ENCODE data around the gene TSN. TPM values are rescaled to one million over a fixed set of nuclear protein-coding genes. Genes with fewer than 3 reads are reported as not detected.

Gene TSN
- polyA plus RNA-seq, 1 donor from 2014 or later: 171 TPM

DNA sequence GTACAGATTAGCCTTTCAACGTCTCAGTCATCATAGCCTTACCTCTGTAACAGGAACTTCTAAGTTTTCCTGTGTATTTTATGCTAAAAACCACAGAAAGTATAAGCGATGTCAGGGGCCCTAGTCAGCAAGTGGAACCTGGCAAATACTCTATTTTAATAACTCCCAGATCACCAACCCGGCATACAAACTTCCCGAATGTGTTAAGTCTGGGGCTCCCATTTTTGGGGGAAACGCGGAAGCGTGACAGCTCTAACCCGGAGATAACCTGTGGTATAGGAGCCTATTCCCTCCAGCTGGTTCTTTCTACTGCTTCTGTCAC, 19.4 kb upstream of the TSN start:
- no peaks in the 10 kb centered on the region for H3K27me3 ChIP-seq (ENCODE audit: insufficient read depth, low read depth, low read length)

DNA sequence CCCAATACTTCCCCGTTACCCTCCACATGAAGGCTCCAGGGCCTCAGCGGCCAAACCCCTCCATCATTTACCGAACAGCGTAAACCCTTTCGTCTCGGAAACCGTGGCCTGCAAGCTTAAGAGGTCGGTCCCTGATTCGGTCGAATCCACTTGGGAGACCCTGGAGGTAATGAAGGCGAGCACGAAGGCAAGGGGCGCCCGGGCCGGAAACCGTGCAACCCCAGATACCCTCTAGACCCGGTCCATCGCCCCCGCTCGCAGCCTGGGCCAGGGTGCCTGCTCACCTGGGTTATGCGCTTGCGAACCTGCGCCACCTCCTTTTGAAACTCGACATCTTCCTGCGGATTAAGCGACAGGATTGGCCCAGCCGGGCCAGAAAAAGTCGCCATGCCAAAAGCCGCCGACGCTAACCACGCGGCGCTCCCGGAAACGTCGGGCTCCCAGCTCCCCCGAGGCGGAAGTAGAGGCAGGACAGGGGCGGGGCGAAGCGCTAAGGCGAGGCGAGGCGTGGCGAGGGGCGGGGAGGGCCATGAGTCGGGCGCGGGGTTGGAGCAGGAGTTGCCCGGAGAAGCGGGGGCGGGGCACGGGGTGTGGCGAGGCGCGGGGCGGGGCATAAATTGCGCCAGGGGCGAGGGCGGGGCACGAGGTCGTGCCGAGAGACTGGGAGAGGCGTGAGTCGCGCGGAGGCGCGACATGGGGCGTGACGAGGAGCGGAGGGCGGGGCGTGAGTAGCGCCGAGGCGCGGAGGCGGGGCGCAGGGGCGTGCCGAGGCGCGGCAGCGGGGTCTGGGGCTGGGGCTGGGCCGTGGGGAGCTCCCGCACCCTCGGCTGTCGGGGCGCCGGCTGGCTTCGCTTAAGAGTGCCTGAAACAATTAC, 18.8 kb upstream of the TSN start, which contains the start of gene NIFK:
Gene NIFK (minus strand): TSS at position 414 of the 875 bp plus-strand sequence. CDS start 25 bp downstream, at position 389.
- no peaks in the 10 kb centered on the region for H4K20me1 ChIP-seq (ENCODE audit: insufficient read depth)
- H3K9me3 ChIP-seq (ENCODE audit: low read length): no peaks in the 10 kb centered on the region
- H3K9me2 ChIP-seq (ENCODE audit: insufficient read depth, low read length): no peaks in the 10 kb centered on the region
- peak within 1 kb of the TSS; percentile 63 for H2AFZ ChIP-seq (ENCODE audit: low read depth, low read length)
- H3K27me3 ChIP-seq (ENCODE audit: insufficient read depth, low read depth, low read length): no peaks in the 10 kb centered on the region
- H3K27ac ChIP-seq (ENCODE audit: low read length): peak within 1 kb of the TSS; percentile 59
- peak within 1 kb of the TSS; percentile 99 for H3K4me2 ChIP-seq (ENCODE audit: low read length)
- peak within 1 kb of the TSS; percentile 71 for H3K9ac ChIP-seq (ENCODE audit: low read length)
- no peaks in the 10 kb centered on the region for H3F3A ChIP-seq (ENCODE audit: insufficient read depth, low read length, poor library complexity, severe bottlenecking)
- H3K4me3 ChIP-seq (ENCODE audit: low read length): peak within 1 kb of the TSS; percentile 97
- no peaks in the 10 kb centered on the region for H3K36me3 ChIP-seq (ENCODE audit: insufficient read depth, low read length)
- peaks cover 18% of the 10 kb centered on the region for H3K79me2 ChIP-seq (replicated peaks; ENCODE audit: insufficient read depth, low read length)
- TF ChIP-seq EZH2 (IDR thresholded peaks at IDR 0.05; ENCODE audit: borderline replicate concordance, insufficient read depth, low read length, poor library complexity, severe bottlenecking): no peak
- TF ChIP-seq POLR2AphosphoS5 (IDR thresholded peaks at IDR 0.05): peak; percentile 54
- TF ChIP-seq TAF1 (IDR thresholded peaks at IDR 0.05; ENCODE audit: low read depth): no peak
- TF ChIP-seq CTCF (IDR thresholded peaks at IDR 0.05; ENCODE audit: poor library complexity, severe bottlenecking): peak; percentile 33
- peak; percentile 98 for TF ChIP-seq MXI1 (conservative IDR thresholded peaks at IDR 0.05; ENCODE audit: poor library complexity, severe bottlenecking)
- TF ChIP-seq SMC3 (conservative IDR thresholded peaks at IDR 0.05; ENCODE audit: poor library complexity): peak; percentile 50
- TF ChIP-seq EP300 (conservative IDR thresholded peaks at IDR 0.05; ENCODE audit: poor library complexity, severe bottlenecking): peak; percentile 20

More for the DNA sequence above, 19.4 kb upstream of the TSN start:
- Histone ChIP-seq H2AFZ (ENCODE audit: low read depth, low read length) (peak overlapping the region; percentile 63), H3K4me2 (ENCODE audit: low read length) (peak overlapping the region; percentile 99), H3F3A (ENCODE audit: insufficient read depth, low read length, poor library complexity, severe bottlenecking) (no peaks in the 10 kb centered on the region), H3K9me2 (ENCODE audit: insufficient read depth, low read length) (no peaks in the 10 kb centered on the region), H3K4me3 (ENCODE audit: low read length) (peak overlapping the region; percentile 97), H3K9me3 (ENCODE audit: low read length) (no peaks in the 10 kb centered on the region), H3K79me2 (replicated peaks; ENCODE audit: insufficient read depth, low read length) (peaks cover 18% of the 10 kb centered on the region), H3K36me3 (ENCODE audit: insufficient read depth, low read length) (no peaks in the 10 kb centered on the region), H3K9ac (ENCODE audit: low read length) (peak overlapping the region; percentile 71), H3K27ac (ENCODE audit: low read length) (peak overlapping the region; percentile 59), H4K20me1 (ENCODE audit: insufficient read depth) (no peaks in the 10 kb centered on the region)
- TF ChIP-seq EP300 (conservative IDR thresholded peaks at IDR 0.05; ENCODE audit: poor library complexity, severe bottlenecking) (no peak), RAD21 (conservative IDR thresholded peaks at IDR 0.05) (no peak), CTCF (IDR thresholded peaks at IDR 0.05; ENCODE audit: poor library complexity, severe bottlenecking) (no peak), MXI1 (conservative IDR thresholded peaks at IDR 0.05; ENCODE audit: poor library complexity, severe bottlenecking) (no peak), EZH2 (IDR thresholded peaks at IDR 0.05; ENCODE audit: borderline replicate concordance, insufficient read depth, low read length, poor library complexity, severe bottlenecking) (no peak), SMC3 (conservative IDR thresholded peaks at IDR 0.05; ENCODE audit: poor library complexity) (no peak), POLR2AphosphoS5 (IDR thresholded peaks at IDR 0.05) (no peak), TAF1 (IDR thresholded peaks at IDR 0.05; ENCODE audit: low read depth) (no peak)
- TF ChIP-seq, protein P1, sequence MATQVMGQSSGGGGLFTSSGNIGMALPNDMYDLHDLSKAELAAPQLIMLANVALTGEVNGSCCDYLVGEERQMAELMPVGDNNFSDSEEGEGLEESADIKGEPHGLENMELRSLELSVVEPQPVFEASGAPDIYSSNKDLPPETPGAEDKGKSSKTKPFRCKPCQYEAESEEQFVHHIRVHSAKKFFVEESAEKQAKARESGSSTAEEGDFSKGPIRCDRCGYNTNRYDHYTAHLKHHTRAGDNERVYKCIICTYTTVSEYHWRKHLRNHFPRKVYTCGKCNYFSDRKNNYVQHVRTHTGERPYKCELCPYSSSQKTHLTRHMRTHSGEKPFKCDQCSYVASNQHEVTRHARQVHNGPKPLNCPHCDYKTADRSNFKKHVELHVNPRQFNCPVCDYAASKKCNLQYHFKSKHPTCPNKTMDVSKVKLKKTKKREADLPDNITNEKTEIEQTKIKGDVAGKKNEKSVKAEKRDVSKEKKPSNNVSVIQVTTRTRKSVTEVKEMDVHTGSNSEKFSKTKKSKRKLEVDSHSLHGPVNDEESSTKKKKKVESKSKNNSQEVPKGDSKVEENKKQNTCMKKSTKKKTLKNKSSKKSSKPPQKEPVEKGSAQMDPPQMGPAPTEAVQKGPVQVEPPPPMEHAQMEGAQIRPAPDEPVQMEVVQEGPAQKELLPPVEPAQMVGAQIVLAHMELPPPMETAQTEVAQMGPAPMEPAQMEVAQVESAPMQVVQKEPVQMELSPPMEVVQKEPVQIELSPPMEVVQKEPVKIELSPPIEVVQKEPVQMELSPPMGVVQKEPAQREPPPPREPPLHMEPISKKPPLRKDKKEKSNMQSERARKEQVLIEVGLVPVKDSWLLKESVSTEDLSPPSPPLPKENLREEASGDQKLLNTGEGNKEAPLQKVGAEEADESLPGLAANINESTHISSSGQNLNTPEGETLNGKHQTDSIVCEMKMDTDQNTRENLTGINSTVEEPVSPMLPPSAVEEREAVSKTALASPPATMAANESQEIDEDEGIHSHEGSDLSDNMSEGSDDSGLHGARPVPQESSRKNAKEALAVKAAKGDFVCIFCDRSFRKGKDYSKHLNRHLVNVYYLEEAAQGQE (IDR thresholded peaks at IDR 0.05; ENCODE audit: borderline replicate concordance): no peak
